Prostate gland (tissue), 2 donors: Measurements from ENCODE around the gene PRPF6. TPM values are rescaled to one million over a fixed set of nuclear protein-coding genes. Genes with fewer than 3 reads are reported as not detected.

Experiments used
- DNase-seq: peaks from one replicate; pipeline ENCODE4 v3.0.0-alpha.2; 2019; ENCODE audit warnings: low spot score
- H3K27ac ChIP-seq, 2 donors: fragments of 200-600 bp; sonication (generic); 2 replicates each; pipeline ENCODE4 v1.5.1; 2017 to 2019
- H3K27me3 ChIP-seq: fragments of 200-600 bp; sonication (generic); replicated peaks from 2 replicates; pipeline ENCODE4 v1.5.1; 2019; ENCODE audit not compliant: insufficient read depth
- H3K36me3 ChIP-seq, 2 donors: fragments of 200-600 bp; sonication (generic); 1 replicate in 1 of 2; 2 replicates in 1 of 2; pipeline versions ENCODE4 v1.5.1 to v1.8.1; 2017 to 2019
- H3K4me1 ChIP-seq: fragments of 200-600 bp; sonication (generic); replicated peaks from 2 replicates; pipeline ENCODE4 v1.5.1; 2019
- H3K4me3 ChIP-seq, 2 donors: fragments of 200-600 bp; sonication (generic); 2 replicates each; pipeline ENCODE4 v1.5.1; 2017 to 2019
- H3K9me3 ChIP-seq: fragments of 200-600 bp; sonication (generic); 2 replicates; pipeline ENCODE4 v1.5.1; 2017
- CTCF ChIP-seq, 4 experiments: fragments of 200-600 bp in 2 of 4; fragments of 450-650 bp in 2 of 4; sonication (generic) in 2 of 4; IDR thresholded peaks; 1 replicate in 3 of 4; 2 replicates in 1 of 4; pipeline ENCODE4 v1.5.1; 2016 to 2019; ENCODE audit warnings: antibody characterized with exemption in 4 of 4, mild to moderate bottlenecking in 2 of 4, moderate library complexity in 2 of 4
- POLR2A ChIP-seq: fragments of 450-650 bp; IDR thresholded peaks from one replicate; pipeline ENCODE4 v1.6.1; 2016; ENCODE audit warnings: antibody characterized with exemption, mild to moderate bottlenecking
- POLR2AphosphoS5 ChIP-seq: sonication (generic); formaldehyde crosslinking; IDR thresholded peaks from one replicate; pipeline ENCODE4 v1.6.1; 2017; ENCODE audit warnings: antibody characterized with exemption
- WGBS: methylation state at CpG from one replicate; pipeline ENCODE4 v1.1.5; 2018; 5-methylcytosine and 5-hydroxymethylcytosine counted together
- intact Hi-C: fragments of 100-400 bp; cut with DNase I; formaldehyde crosslinking; loops from one replicate; pipeline ENCODE4 v1.14.2; 2022
- total RNA-seq, 2 donors: library from RNA; depleted of rRNA; stranded (reverse); fragments of >200 nt; gene quantifications; one replicate each; pipeline ENCODE4 v1.1.0, GENCODE V29; 2016

The PRPF6 gene
- total RNA-seq, 2 donors from 2014 or later = 60.9 to 99.6 TPM

- Histone ChIP-seq H3K36me3 (no peaks in the 10 kb centered on the region), H3K27ac (no peak overlapping the region), H3K27me3 (no peaks in the 10 kb centered on the region), H3K4me3 (no peak overlapping the region), H3K9me3 (no peaks in the 10 kb centered on the region), H3K4me1 (peaks cover 14% of the 10 kb centered on the region)
- TF ChIP-seq POLR2AphosphoS5 = no peak
- no peak for TF ChIP-seq POLR2A
- intact Hi-C loops = loop anchor here (10.0 kb wide), 2 partner anchors 202 to 332 kb away; no protein-coding TSS in a partner anchor
- WGBS = 89% methylated on average over 18 of the region's 18 CpGs
- no peak for DNase-seq
Observed at GRCh38 chr20:63976980-63977738, 3.8 kb upstream of the PRPF6 start.

DNA sequence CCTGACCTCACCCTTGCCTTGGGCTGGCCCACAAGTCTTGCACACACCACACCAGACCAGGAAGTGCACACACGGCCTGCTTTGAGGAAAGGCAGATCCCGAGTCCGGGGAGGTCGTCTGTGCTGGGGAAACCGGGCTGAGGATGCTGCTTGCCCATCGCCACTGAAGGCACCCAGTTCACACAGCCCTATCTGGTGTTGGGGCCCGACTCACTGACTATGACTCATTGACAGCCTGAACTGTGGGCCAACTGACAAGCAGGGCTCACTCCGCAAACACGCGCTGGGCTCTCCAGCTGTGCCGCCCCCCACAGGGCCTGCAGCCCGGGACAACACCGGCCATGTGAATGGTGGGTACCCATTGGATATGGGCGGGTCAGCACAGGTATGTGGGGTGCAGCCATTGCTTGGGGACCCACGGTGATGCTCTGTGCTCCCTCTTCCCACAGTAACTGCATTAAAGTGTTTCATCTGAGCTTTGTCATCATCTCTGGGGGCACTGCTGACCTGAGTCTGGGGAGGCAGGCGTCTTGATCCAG, 3.1 kb upstream of the PRPF6 start:
- no peak for DNase-seq
- intact Hi-C loops = loop anchor here (10.0 kb wide), 2 partner anchors 203 to 333 kb away; no protein-coding TSS in a partner anchor
- H3K36me3 ChIP-seq = no peaks in the 10 kb centered on the region
- H3K4me3 ChIP-seq = no peak overlapping the region
- peaks cover 15% of the 10 kb centered on the region for H3K4me1 ChIP-seq
- no peaks in the 10 kb centered on the region for H3K9me3 ChIP-seq
- no peaks in the 10 kb centered on the region for H3K27me3 ChIP-seq
- WGBS = 79% methylated on average over 16 of the region's 16 CpGs
- no peak for TF ChIP-seq POLR2AphosphoS5
- TF ChIP-seq CTCF (IDR thresholded peaks at IDR 0.05) = no peak
- TF ChIP-seq POLR2A = no peak
- no peak overlapping the region for H3K27ac ChIP-seq

GRCh38 chr20:63978319-63979228, 2.4 kb upstream of the PRPF6 start:
- intact Hi-C loops = loop anchor here (10.0 kb wide), 2 partner anchors 204 to 334 kb away; no protein-coding TSS in a partner anchor
- no peaks in the 10 kb centered on the region for H3K9me3 ChIP-seq
- DNase-seq = peak; percentile 80
- peaks cover 15% of the 10 kb centered on the region for H3K4me1 ChIP-seq
- no peaks in the 10 kb centered on the region for H3K36me3 ChIP-seq
- peak overlapping the region; percentile 46 to 58 for H3K4me3 ChIP-seq
- peak overlapping the region; percentile 73 to 83 for H3K27ac ChIP-seq
- TF ChIP-seq CTCF (IDR thresholded peaks at IDR 0.05) = no peak
- no peak for TF ChIP-seq POLR2A
- peak; percentile 80 for TF ChIP-seq POLR2AphosphoS5
- 9% methylated on average over 52 of the region's 52 CpGs for WGBS
- H3K27me3 ChIP-seq = no peaks in the 10 kb centered on the region

DNA sequence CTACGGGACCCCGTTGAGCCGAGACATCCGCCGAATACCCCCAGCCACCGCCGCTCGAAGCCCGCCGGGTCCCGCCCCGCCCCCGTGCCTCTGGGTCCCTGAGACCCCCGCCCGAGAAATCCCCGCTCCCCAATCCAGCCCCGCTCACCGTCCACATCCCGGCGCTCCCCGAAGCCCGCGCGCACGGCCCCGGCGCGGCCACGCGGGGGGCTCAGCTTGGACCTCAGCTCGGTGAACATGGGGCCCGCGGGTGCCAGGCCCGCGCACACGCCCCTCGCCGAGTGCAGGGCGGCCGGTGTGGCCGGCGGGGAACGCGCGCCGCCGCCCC, 1.7 kb upstream of the PRPF6 start:
- H3K9me3 ChIP-seq = no peaks in the 10 kb centered on the region
- DNase-seq = no peak
- H3K27me3 ChIP-seq = no peaks in the 10 kb centered on the region
- intact Hi-C loops = loop anchor here (10.0 kb wide), 2 partner anchors 204 to 334 kb away; no protein-coding TSS in a partner anchor
- WGBS = 2% methylated on average over 33 of the region's 47 CpGs
- H3K4me1 ChIP-seq = peaks cover 12% of the 10 kb centered on the region
- no peaks in the 10 kb centered on the region for H3K36me3 ChIP-seq
- peak overlapping the region; percentile 73 to 83 for H3K27ac ChIP-seq
- peak overlapping the region; percentile 46 to 58 for H3K4me3 ChIP-seq
- no peak for TF ChIP-seq POLR2A
- no peak for TF ChIP-seq POLR2AphosphoS5
- TF ChIP-seq CTCF (IDR thresholded peaks at IDR 0.05) = no peak
